Mesendoderm (in vitro differentiated cells): ENCODE results near the gene HTR7.

Experiments used
- DNase-seq: peaks from one replicate; pipeline ENCODE4 v3.0.0; 2013
- H2AK5ac ChIP-seq: 2 replicates; pipeline ENCODE4 v1.6.1; 2013; ENCODE audit warnings: low read length, inconsistent platforms
- H2BK120ac ChIP-seq: 2 replicates; pipeline ENCODE4 v1.6.1; 2013; ENCODE audit warnings: low read depth, mild to moderate bottlenecking, low read length, moderate library complexity, mixed read lengths
- H2BK15ac ChIP-seq: replicated peaks from 2 replicates; pipeline ENCODE4 v1.6.1; 2013; ENCODE audit warnings: low read depth, mild to moderate bottlenecking, moderate library complexity
- H2BK5ac ChIP-seq: 2 replicates; pipeline ENCODE4 v1.6.1; 2013; ENCODE audit warnings: low read length, inconsistent platforms
- H3K18ac ChIP-seq: 2 replicates; pipeline ENCODE4 v1.6.1; 2013; ENCODE audit warnings: mild to moderate bottlenecking, low read length, mixed read lengths
- H3K23ac ChIP-seq: one replicate; pipeline ENCODE4 v1.6.1; 2013; ENCODE audit warnings: low read length
- H3K27ac ChIP-seq: 2 replicates; pipeline ENCODE4 v1.5.1; 2013; ENCODE audit warnings: low read depth, mild to moderate bottlenecking, inconsistent platforms, low read length, moderate library complexity
- H3K27me3 ChIP-seq: 2 replicates; pipeline ENCODE4 v1.6.1; 2013; ENCODE audit warnings: low read length, control low read depth, mild to moderate bottlenecking, inconsistent platforms; ENCODE audit not compliant: insufficient read depth, poor library complexity
- H3K36me3 ChIP-seq: 2 replicates; pipeline ENCODE4 v1.6.1; 2013; ENCODE audit warnings: low read length, inconsistent platforms; ENCODE audit not compliant: control insufficient read depth, insufficient read depth
- H3K4ac ChIP-seq: one replicate; pipeline ENCODE4 v1.6.1; 2013; ENCODE audit warnings: low read depth, mild to moderate bottlenecking, low read length, moderate library complexity
- H3K4me1 ChIP-seq: 2 replicates; pipeline ENCODE4 v1.6.1; 2013; ENCODE audit warnings: low read depth, low read length, inconsistent platforms; ENCODE audit not compliant: control insufficient read depth
- H3K4me2 ChIP-seq: 2 replicates; pipeline ENCODE4 v1.6.1; 2013; ENCODE audit warnings: low read length
- H3K4me3 ChIP-seq: 2 replicates; pipeline ENCODE4 v1.5.1; 2013; ENCODE audit warnings: mild to moderate bottlenecking, low read length
- H3K56ac ChIP-seq: one replicate; pipeline ENCODE4 v1.6.1; 2013; ENCODE audit warnings: low read length
- H3K79me1 ChIP-seq: 2 replicates; pipeline ENCODE4 v1.6.1; 2013; ENCODE audit warnings: low read length, inconsistent platforms
- H3K79me2 ChIP-seq: 2 replicates; pipeline ENCODE4 v1.6.1; 2013; ENCODE audit warnings: mild to moderate bottlenecking, low read length; ENCODE audit not compliant: control insufficient read depth, insufficient read depth
- H3K9ac ChIP-seq: 2 replicates; pipeline ENCODE4 v1.6.1; 2013; ENCODE audit warnings: low read length, inconsistent platforms
- H4K5ac ChIP-seq: one replicate; pipeline ENCODE4 v1.6.1; 2013; ENCODE audit warnings: low read length
- H4K8ac ChIP-seq: one replicate; pipeline ENCODE4 v1.6.1; 2013; ENCODE audit warnings: low read depth, mild to moderate bottlenecking, control low read depth, low read length, moderate library complexity
- WGBS: extraction: QIAGEN DNeasy Blood & Tissue Kit; methylation state at CpG from one replicate; pipeline ENCODE4 v1.1.7; 2013; ENCODE audit warnings: low lambda C conversion rate, missing lambda C conversion rate; ENCODE audit not compliant: insufficient coverage; ENCODE audit errors: extremely low coverage; 5-methylcytosine and 5-hydroxymethylcytosine counted together

HTR7 gene

DNA sequence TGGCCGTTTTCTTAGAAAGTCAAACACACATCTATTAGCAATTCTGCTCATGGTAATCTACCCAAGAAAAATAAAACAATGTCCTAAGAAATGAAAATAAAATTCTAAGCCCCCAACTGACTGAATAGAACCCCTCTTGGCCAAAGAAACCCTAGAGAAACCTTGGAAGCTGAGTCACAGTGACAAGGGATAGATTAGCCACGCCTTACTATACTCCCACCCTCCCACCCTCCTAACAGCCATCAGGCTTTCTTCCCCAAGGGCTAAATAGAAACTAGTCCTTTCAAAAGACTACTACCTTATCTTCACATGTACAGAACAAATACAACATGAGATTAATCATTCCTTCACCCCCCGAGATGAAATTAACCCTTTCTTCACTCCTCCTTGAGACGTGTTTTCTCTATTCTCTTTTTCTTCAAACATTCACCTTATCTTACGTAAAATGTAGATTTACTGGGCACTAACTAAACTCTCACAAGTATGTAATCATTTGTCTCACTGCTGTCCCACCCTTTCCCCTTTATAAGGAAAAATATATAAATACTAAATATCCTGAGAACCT is 57.5 kb downstream of the HTR7 start:
- Histone ChIP-seq H3K36me3 (no peaks in the 10 kb centered on the region), H3K4me3 (no peak overlapping the region), H3K23ac (no peak overlapping the region), H3K4me1 (no peaks in the 10 kb centered on the region), H3K4me2 (no peak overlapping the region), H4K8ac (no peak overlapping the region), H3K9ac (no peak overlapping the region), H3K4ac (no peak overlapping the region), H3K27ac (no peak overlapping the region), H3K79me1 (peaks cover 5% of the 10 kb centered on the region), H3K18ac (no peak overlapping the region), H2BK5ac (no peak overlapping the region), H2AK5ac (no peak overlapping the region), H4K5ac (no peak overlapping the region), H3K79me2 (peaks cover 26% of the 10 kb centered on the region), H2BK15ac (no peak overlapping the region), H2BK120ac (no peak overlapping the region), H3K56ac (no peak overlapping the region), H3K27me3 (no peaks in the 10 kb centered on the region)
- DNase-seq = no peak
- WGBS = no CpG with 5 or more reads among the region's 5 CpGs

DNA sequence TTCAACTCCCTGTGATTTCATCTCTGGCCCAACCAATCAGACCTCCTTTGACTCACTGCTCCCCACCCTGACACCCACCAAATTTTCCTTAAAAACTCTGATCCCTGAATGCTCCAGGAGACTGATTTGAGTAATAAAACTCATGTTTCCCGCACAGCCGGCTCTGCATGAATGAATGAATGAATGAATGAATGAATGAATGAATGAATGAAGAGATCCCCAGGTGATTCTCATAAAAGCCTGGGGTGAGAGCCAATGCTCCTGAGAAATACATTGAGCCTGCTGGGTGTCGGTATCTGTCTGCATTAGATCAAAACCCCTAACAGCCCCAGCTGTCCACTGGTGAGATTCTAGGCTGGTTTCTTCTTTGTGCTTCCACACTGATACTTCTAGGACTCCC is 58.7 kb downstream of the HTR7 start:
- Histone ChIP-seq H3K4me1 (no peaks in the 10 kb centered on the region), H4K5ac (no peak overlapping the region)
- WGBS = no CpG with 5 or more reads among the region's 3 CpGs

DNA sequence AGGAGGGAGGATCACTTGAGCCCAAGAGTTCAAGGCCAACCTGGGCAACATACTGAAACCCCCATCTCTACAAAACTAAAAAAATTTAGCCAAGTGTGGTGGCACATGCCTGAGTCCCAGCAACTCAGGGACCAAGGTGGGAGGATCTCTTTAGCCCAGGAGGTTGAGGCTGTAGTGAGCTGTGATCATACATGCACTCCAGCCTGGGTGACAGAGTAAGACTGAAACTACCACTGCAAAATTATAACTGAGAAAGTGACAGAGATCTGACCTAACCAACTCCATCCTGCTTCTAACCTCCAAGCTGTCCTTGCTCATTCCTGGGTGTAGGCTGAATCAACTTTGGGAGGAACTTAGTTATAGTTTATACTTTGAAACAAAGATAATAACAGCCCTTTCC is 59.4 kb downstream of the HTR7 start:
- Histone ChIP-seq H3K9ac (no peak overlapping the region), H3K18ac (no peak overlapping the region), H2BK15ac (no peak overlapping the region), H3K79me1 (peaks cover 2% of the 10 kb centered on the region), H3K27ac (no peak overlapping the region), H3K4me3 (no peak overlapping the region), H4K8ac (no peak overlapping the region), H2BK120ac (no peak overlapping the region), H3K4ac (no peak overlapping the region), H2BK5ac (no peak overlapping the region), H4K5ac (no peak overlapping the region), H3K79me2 (peaks cover 24% of the 10 kb centered on the region), H3K36me3 (no peaks in the 10 kb centered on the region), H3K27me3 (no peaks in the 10 kb centered on the region), H3K56ac (no peak overlapping the region), H2AK5ac (no peak overlapping the region), H3K4me2 (no peak overlapping the region), H3K23ac (no peak overlapping the region), H3K4me1 (no peaks in the 10 kb centered on the region)
- DNase-seq = no peak

More for the DNA sequence above, 58.7 kb downstream of the HTR7 start:
- H4K8ac ChIP-seq = no peak overlapping the region
- no peak for DNase-seq
- H2BK15ac ChIP-seq = no peak overlapping the region
- H3K23ac ChIP-seq = no peak overlapping the region
- H3K56ac ChIP-seq = no peak overlapping the region
- no peak overlapping the region for H3K18ac ChIP-seq
- H3K27me3 ChIP-seq = no peaks in the 10 kb centered on the region
- H2BK120ac ChIP-seq = no peak overlapping the region
- no peak overlapping the region for H3K4me3 ChIP-seq
- no peak overlapping the region for H3K27ac ChIP-seq
- peaks cover 27% of the 10 kb centered on the region for H3K79me2 ChIP-seq
- H3K79me1 ChIP-seq = peaks cover 4% of the 10 kb centered on the region
- H3K4ac ChIP-seq = no peak overlapping the region
- H3K9ac ChIP-seq = no peak overlapping the region
- H3K36me3 ChIP-seq = no peaks in the 10 kb centered on the region
- no peak overlapping the region for H2BK5ac ChIP-seq
- H2AK5ac ChIP-seq = no peak overlapping the region
- H3K4me2 ChIP-seq = no peak overlapping the region

DNA sequence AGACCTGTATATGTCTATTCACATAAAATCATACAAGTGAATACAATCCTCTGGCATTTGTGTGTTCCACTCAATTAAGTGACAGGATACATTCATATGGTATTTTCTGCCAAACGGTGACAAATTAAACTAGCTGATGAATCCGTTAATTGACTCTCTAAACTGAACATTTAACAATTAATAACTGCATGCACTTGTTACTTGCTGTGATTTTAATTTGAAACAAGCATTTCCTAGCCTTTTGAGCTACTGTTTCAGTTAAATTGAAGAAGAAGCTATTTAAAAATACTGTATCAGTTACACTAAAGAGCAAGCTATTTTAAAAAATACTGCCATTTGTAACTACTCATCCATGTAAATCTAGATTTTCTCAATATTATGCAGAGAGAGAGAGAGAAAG is 67.4 kb downstream of the HTR7 start:
- WGBS = no CpG with 5 or more reads among the region's 2 CpGs
- H3K23ac ChIP-seq = no peak overlapping the region

DNA sequence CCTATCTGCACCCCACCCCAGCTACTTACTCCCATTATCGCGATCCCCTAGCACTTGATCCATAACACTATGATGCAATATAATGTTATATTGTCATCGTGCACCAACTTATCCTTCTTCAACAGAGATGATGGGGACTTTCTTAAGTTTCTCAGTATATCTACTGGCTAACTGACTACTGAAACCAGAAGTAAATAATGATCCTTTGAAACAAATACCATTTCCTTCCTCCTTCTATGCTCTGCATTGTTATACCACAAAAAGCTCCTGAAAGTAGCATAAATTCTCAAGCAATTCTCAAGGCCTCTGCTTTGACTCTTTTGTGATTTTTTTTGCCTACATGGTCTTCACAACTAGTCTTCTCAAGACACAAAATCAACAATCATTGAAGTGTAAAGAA is 68.9 kb downstream of the HTR7 start:
- no peak overlapping the region for H2BK15ac ChIP-seq
- no peak overlapping the region for H3K23ac ChIP-seq
- no peak overlapping the region for H2BK5ac ChIP-seq
- no peak overlapping the region for H3K56ac ChIP-seq
- H3K4me1 ChIP-seq = peaks cover 2% of the 10 kb centered on the region
- H2AK5ac ChIP-seq = no peak overlapping the region
- H3K79me1 ChIP-seq = peaks cover 2% of the 10 kb centered on the region
- H4K8ac ChIP-seq = no peak overlapping the region
- no peak overlapping the region for H3K27ac ChIP-seq
- peaks cover 29% of the 10 kb centered on the region for H3K79me2 ChIP-seq
- no CpG with 5 or more reads among the region's 3 CpGs for WGBS
- no peak overlapping the region for H2BK120ac ChIP-seq
- H3K18ac ChIP-seq = no peak overlapping the region
- no peak overlapping the region for H3K4ac ChIP-seq
- H3K4me3 ChIP-seq = no peak overlapping the region
- no peak overlapping the region for H3K4me2 ChIP-seq
- no peaks in the 10 kb centered on the region for H3K36me3 ChIP-seq
- no peak for DNase-seq
- H3K9ac ChIP-seq = no peak overlapping the region
- no peak overlapping the region for H4K5ac ChIP-seq
- H3K27me3 ChIP-seq = no peaks in the 10 kb centered on the region

More for the DNA sequence above, 67.4 kb downstream of the HTR7 start:
- H3K9ac ChIP-seq = no peak overlapping the region
- no peaks in the 10 kb centered on the region for H3K36me3 ChIP-seq
- H3K56ac ChIP-seq = no peak overlapping the region
- no peak overlapping the region for H3K4ac ChIP-seq
- H3K79me1 ChIP-seq = peaks cover under 1% of the 10 kb centered on the region
- H4K8ac ChIP-seq = no peak overlapping the region
- no peak overlapping the region for H3K4me2 ChIP-seq
- H3K18ac ChIP-seq = no peak overlapping the region
- no peak overlapping the region for H2AK5ac ChIP-seq
- H2BK120ac ChIP-seq = no peak overlapping the region
- no peak overlapping the region for H2BK15ac ChIP-seq
- H3K4me3 ChIP-seq = no peak overlapping the region
- H3K4me1 ChIP-seq = peaks cover 2% of the 10 kb centered on the region
- no peak overlapping the region for H2BK5ac ChIP-seq
- DNase-seq = no peak
- H3K27me3 ChIP-seq = no peaks in the 10 kb centered on the region
- no peak overlapping the region for H4K5ac ChIP-seq
- H3K27ac ChIP-seq = no peak overlapping the region
- H3K79me2 ChIP-seq = peaks cover 21% of the 10 kb centered on the region

DNA sequence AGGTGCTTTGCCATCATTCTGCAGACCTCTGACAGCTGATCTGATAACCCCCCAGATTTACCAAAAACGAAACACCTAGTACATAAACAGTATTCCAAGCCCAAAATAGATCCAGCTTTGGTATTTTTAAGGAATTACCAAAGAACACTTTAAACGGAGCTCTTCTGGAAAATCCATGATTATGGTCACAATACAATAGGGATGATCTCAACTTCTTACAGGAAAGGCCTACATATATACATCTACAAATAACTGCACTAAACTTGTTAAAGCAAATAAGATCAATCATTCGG is 69.7 kb downstream of the HTR7 start:
- Histone ChIP-seq H3K9ac (no peak overlapping the region), H3K23ac (no peak overlapping the region), H3K27ac (no peak overlapping the region), H3K4me3 (no peak overlapping the region), H3K18ac (no peak overlapping the region), H3K56ac (no peak overlapping the region), H3K27me3 (no peaks in the 10 kb centered on the region), H4K8ac (no peak overlapping the region), H2AK5ac (no peak overlapping the region), H3K4me2 (no peak overlapping the region), H2BK120ac (no peak overlapping the region), H3K4me1 (peaks cover 2% of the 10 kb centered on the region), H3K79me1 (peaks cover 2% of the 10 kb centered on the region), H3K79me2 (peaks cover 27% of the 10 kb centered on the region), H4K5ac (no peak overlapping the region), H3K4ac (no peak overlapping the region), H2BK15ac (no peak overlapping the region), H3K36me3 (no peaks in the 10 kb centered on the region), H2BK5ac (no peak overlapping the region)
- DNase-seq = no peak
- WGBS = no CpG with 5 or more reads among the region's 3 CpGs
